Astrocyte of the spinal cord (primary cell): ENCODE measurements around the gene TAPBPL.
"Not testable (repeated sequence)": the region's sequence is repeated elsewhere in the genome, so short reads cannot be mapped to it uniquely, and the experiment has no call there.

Experiments
- DNase-seq: peaks from one replicate; pipeline ENCODE4 v3.0.0; 2011; ENCODE audit warnings: low read depth, low spot score
- H3K4me3 ChIP-seq: 2 replicates; pipeline ENCODE4 v1.5.1; 2011; ENCODE audit warnings: low read depth, mild to moderate bottlenecking, low read length, moderate library complexity
- CTCF ChIP-seq: IDR thresholded peaks from 2 replicates; pipeline ENCODE4 v1.5.1; 2012; ENCODE audit warnings: low read depth, mild to moderate bottlenecking, low read length, inconsistent platforms
- in situ Hi-C: cut with HindIII; loops from 2 replicates; pipeline ENCODE4 v1.10.0; 2017; ENCODE audit warnings: low sequenced_read_pairs

Gene TAPBPL

GRCh38 chr12:6493497-6494257 lies 41.8 kb downstream of the TAPBPL start, which contains the start of gene NCAPD2:
Gene NCAPD2 (plus strand): TSS chr12:6494102. CDS start chr12:6495099, 997 bp downstream.
- H3K4me3 ChIP-seq: peak within 1 kb of the TSS; percentile 91
- no peak for TF ChIP-seq CTCF
- peak; percentile 98 for DNase-seq
- in situ Hi-C loops: no loop called here

DNA sequence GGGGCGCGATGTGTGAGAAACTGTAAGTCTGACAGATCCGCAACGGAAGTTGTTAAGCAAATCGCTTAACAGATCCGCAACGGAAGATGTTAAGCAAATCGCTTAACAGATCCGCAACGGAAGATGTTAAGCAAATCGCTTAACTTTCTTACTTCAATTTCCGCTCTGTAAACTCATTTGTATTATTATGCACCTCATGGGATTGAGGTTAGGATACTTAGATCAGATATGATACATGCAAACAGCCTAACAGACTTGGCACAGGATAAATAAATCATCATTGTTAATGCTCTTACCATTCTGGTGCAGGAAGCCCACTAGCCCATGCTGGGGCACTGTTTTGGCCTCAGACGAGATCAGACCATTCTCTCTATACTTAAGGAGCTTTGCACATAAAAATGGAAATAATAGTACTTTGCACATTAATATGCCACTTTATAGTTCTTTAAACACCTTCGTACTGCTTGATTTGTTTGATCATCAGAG lies 42.5 kb downstream of the TAPBPL start:
- H3K4me3 ChIP-seq: peak overlapping the region; percentile 91
- TF ChIP-seq CTCF: peak; percentile 13
- in situ Hi-C loops: no loop called here
- no peak for DNase-seq

DNA sequence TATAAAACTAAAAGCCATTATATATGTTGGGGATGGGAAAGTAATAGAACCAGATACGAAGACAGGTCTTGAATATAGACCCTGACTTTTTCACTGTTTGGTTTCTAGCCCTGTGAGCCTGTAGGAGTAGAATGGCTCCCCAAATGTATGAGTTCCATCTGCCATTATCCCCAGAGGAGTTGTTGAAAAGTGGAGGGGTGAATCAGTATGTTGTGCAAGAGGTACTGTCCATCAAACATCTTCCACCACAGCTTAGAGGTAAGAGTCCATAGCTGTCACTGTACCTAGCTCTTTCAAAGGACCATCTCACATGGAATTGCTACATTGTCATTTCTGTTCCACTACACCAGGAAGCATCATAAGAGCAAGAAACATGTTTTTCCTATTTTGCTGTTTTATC lies 43.1 kb downstream of the TAPBPL start:
- TF ChIP-seq CTCF: no peak
- no peak for DNase-seq
- in situ Hi-C loops: no loop called here
- H3K4me3 ChIP-seq: peak overlapping the region; percentile 91

DNA sequence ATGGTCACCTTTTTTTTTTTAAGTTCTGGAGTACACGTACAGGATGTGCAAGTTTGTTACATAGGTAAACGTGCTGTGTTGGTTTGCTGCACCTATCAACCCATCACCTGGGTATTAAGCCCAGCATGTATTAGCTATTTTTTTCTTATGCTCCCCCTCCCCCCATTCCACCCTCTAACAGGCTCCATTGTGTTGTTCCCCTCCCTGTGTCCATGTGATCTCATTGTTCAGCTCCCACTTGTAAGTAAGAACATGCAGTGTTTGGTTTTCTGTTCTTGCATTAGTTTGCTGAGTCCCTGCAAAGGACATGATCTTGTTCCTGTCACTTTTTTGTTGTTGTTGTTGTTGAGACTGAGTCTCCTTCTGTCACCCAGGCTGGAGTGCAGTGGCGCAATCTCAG lies 45.4 kb downstream of the TAPBPL start:
- H3K4me3 ChIP-seq, in situ Hi-C loops, DNase-seq: not testable (repeated sequence)

GRCh38 chr12:6500466-6500865 lies 48.6 kb downstream of the TAPBPL start:
- H3K4me3 ChIP-seq: no peak overlapping the region
- TF ChIP-seq CTCF: no peak
- no peak for DNase-seq
- in situ Hi-C loops: no loop called here

- peak; percentile 20 for DNase-seq
- H3K4me3 ChIP-seq: no peak overlapping the region
- in situ Hi-C loops: no loop called here
- TF ChIP-seq CTCF: no peak
Observed at GRCh38 chr12:6507102-6507998, 55.5 kb downstream of the TAPBPL start.

DNA sequence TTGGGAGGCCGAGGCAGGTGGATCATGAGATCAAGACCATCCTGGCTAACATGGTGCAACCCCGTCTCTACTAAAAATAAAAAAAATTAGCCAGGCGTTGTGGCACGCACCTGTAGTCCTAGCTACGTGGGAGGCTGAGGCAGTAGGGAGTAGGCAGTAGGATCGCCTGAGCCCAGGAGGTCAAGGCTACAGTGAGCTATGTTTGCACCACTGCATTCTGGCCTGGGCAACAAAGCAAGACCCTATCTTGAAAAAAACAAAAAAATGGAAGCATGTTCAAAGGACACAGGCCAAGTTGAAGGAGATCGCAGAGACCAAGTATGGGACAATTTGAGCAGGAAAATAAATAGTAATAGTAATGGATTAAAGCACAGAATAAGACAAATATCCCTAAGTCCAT lies 56.2 kb downstream of the TAPBPL start:
- H3K4me3 ChIP-seq: no peak overlapping the region
- in situ Hi-C loops: no loop called here
- no peak for DNase-seq
- no peak for TF ChIP-seq CTCF
